Neutrophil (primary cell): Measurements from ENCODE around the gene SPATA16.

ENCODE experiments used
- H3K27ac ChIP-seq: fragments of 200-600 bp; sonication (generic); 2 replicates; pipeline ENCODE4 v1.5.1; 2016; ENCODE audit warnings: mild to moderate bottlenecking, moderate library complexity
- H3K27me3 ChIP-seq: fragments of 200-600 bp; sonication (generic); 2 replicates; pipeline ENCODE4 v1.6.0; 2016; ENCODE audit warnings: mild to moderate bottlenecking
- H3K36me3 ChIP-seq: fragments of 200-600 bp; sonication (generic); 2 replicates; pipeline ENCODE4 v1.5.1; 2017
- H3K4me1 ChIP-seq, 2 experiments: fragments of 200-600 bp in 1 of 2; sonication (generic) in 1 of 2; 1 replicate in 1 of 2; 2 replicates in 1 of 2; pipeline versions ENCODE4 v1.5.1 to v1.6.1; 2013 to 2016; ENCODE audit warnings: low read depth in 1 of 2, low read length in 1 of 2, mild to moderate bottlenecking in 1 of 2, moderate library complexity in 1 of 2; ENCODE audit not compliant: control insufficient read depth in 1 of 2, insufficient read depth in 1 of 2
- H3K4me3 ChIP-seq, 2 experiments: fragments of 200-600 bp in 1 of 2; sonication (generic) in 1 of 2; 1 replicate in 1 of 2; 2 replicates in 1 of 2; pipeline ENCODE4 v1.5.1; 2013 to 2016; ENCODE audit warnings: low read depth in 1 of 2, low read length in 1 of 2, mild to moderate bottlenecking in 1 of 2, moderate library complexity in 1 of 2
- H3K9me3 ChIP-seq: fragments of 200-600 bp; sonication (generic); 2 replicates; pipeline ENCODE4 v1.5.1; 2016
- TF ChIP-seq, protein P1 (sequence below): fragments of 200-600 bp; sonication (generic); IDR thresholded peaks from 2 replicates; pipeline ENCODE4 v1.5.1; 2016; ENCODE audit warnings: antibody characterized with exemption

Gene SPATA16

GRCh38 chr3:172846706-172847105 is 294.3 kb downstream of the SPATA16 start:
- Histone ChIP-seq H3K36me3 (no peaks in the 10 kb centered on the region), H3K27ac (no peak overlapping the region), H3K4me3 (no peak overlapping the region), H3K9me3 (no peaks in the 10 kb centered on the region), H3K4me1 (no peaks in the 10 kb centered on the region), H3K27me3 (no peaks in the 10 kb centered on the region)
- TF ChIP-seq, protein P1, sequence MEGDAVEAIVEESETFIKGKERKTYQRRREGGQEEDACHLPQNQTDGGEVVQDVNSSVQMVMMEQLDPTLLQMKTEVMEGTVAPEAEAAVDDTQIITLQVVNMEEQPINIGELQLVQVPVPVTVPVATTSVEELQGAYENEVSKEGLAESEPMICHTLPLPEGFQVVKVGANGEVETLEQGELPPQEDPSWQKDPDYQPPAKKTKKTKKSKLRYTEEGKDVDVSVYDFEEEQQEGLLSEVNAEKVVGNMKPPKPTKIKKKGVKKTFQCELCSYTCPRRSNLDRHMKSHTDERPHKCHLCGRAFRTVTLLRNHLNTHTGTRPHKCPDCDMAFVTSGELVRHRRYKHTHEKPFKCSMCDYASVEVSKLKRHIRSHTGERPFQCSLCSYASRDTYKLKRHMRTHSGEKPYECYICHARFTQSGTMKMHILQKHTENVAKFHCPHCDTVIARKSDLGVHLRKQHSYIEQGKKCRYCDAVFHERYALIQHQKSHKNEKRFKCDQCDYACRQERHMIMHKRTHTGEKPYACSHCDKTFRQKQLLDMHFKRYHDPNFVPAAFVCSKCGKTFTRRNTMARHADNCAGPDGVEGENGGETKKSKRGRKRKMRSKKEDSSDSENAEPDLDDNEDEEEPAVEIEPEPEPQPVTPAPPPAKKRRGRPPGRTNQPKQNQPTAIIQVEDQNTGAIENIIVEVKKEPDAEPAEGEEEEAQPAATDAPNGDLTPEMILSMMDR: no peak

GRCh38 chr3:172846103-172846561 is 294.9 kb downstream of the SPATA16 start:
- H3K4me1 ChIP-seq: no peaks in the 10 kb centered on the region
- no peak overlapping the region for H3K4me3 ChIP-seq
- no peaks in the 10 kb centered on the region for H3K27me3 ChIP-seq
- H3K9me3 ChIP-seq: no peaks in the 10 kb centered on the region
- no peak overlapping the region for H3K27ac ChIP-seq
- TF ChIP-seq, protein P1: no peak
- H3K36me3 ChIP-seq: no peaks in the 10 kb centered on the region

DNA sequence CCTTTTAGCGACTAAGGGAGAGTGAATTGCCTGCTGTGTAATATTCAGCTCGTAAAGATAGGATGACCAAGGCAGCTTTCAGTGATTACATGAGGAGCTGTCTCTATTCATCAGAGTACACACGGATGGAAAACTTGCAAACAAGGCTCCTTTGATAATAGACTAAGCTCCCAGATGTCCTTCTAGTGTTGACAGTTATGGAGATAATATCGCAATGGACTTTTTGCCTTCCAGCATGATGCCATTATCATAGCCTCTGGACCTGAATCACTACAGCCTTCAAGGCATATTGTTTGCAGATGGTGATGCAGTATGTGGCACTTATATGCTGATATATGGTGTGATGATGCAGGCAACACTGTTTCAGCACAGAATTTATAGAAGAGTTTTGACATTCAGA is 296.6 kb downstream of the SPATA16 start:
- Histone ChIP-seq H3K4me3 (no peak overlapping the region), H3K4me1 (no peaks in the 10 kb centered on the region), H3K27me3 (no peaks in the 10 kb centered on the region), H3K36me3 (no peaks in the 10 kb centered on the region), H3K27ac (no peak overlapping the region), H3K9me3 (no peaks in the 10 kb centered on the region)
- TF ChIP-seq, protein P1: no peak

GRCh38 chr3:172840913-172841312 is 300.1 kb downstream of the SPATA16 start:
- TF ChIP-seq, protein P1: no peak
- Histone ChIP-seq H3K27ac (no peak overlapping the region), H3K36me3 (no peaks in the 10 kb centered on the region), H3K4me1 (no peaks in the 10 kb centered on the region), H3K4me3 (no peak overlapping the region), H3K27me3 (no peaks in the 10 kb centered on the region), H3K9me3 (no peaks in the 10 kb centered on the region)

DNA sequence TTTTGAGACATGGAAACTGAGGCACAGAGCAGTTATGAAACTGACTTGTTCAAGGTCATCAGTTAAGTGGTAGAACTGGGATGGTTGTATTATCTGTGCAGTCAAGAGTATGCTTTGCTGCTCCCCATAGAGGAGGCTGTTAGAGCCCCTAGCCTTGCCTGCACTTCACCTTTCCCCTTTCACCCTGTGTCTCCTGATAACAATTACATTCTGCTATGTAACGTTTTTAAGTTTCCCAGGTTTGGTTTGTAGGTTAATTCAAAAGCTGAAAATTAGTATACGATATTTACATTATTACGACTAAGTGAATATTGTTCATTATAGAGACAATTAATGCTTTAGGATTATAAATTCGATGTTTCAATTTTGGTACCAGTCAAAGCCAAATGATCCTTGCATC is 300.6 kb downstream of the SPATA16 start:
- Histone ChIP-seq H3K27ac (no peak overlapping the region), H3K4me3 (no peak overlapping the region), H3K36me3 (no peaks in the 10 kb centered on the region), H3K9me3 (no peaks in the 10 kb centered on the region), H3K27me3 (no peaks in the 10 kb centered on the region), H3K4me1 (no peaks in the 10 kb centered on the region)
- TF ChIP-seq, protein P1: no peak

GRCh38 chr3:172839679-172840078 is 301.4 kb downstream of the SPATA16 start:
- H3K27me3 ChIP-seq: no peaks in the 10 kb centered on the region
- no peaks in the 10 kb centered on the region for H3K36me3 ChIP-seq
- H3K4me3 ChIP-seq: no peak overlapping the region
- no peaks in the 10 kb centered on the region for H3K4me1 ChIP-seq
- no peak overlapping the region for H3K27ac ChIP-seq
- TF ChIP-seq, protein P1: no peak
- no peaks in the 10 kb centered on the region for H3K9me3 ChIP-seq
